Common myeloid progenitor, CD34-positive (primary cell): ENCODE data around the gene CCDC28A.
"Not testable (repeated sequence)": the region's sequence is repeated elsewhere in the genome, so short reads cannot be mapped to it uniquely, and the experiment has no call there.

Experiments used
- CTCF ChIA-PET: fragments of 350-600 bp; sonication (Branson Sonifier 250); formaldehyde crosslinking; loops from one replicate; lab custom pipeline; 2021; ENCODE audit warnings: antibody characterized with exemption; lab: Charles Lee
- POLR2A ChIA-PET: fragments of 350-600 bp; sonication (Branson Sonifier 250); formaldehyde crosslinking; loops from one replicate; lab custom pipeline; 2021; ENCODE audit warnings: antibody characterized with exemption; lab: Charles Lee
- DNase-seq, 3 donors: peaks; one replicate each; pipeline versions ENCODE4 v3.0.0 to v3.0.0-alpha.2; 2013
- H3K27ac ChIP-seq, 2 experiments: 1 replicate in 1 of 2; 2 replicates in 1 of 2; pipeline ENCODE4 v1.7.0; 2013; ENCODE audit warnings: inconsistent platforms in 2 of 2, low read length in 2 of 2, mild to moderate bottlenecking in 2 of 2, low read depth in 1 of 2, moderate library complexity in 1 of 2; ENCODE audit not compliant: severe bottlenecking in 2 of 2, insufficient read depth in 1 of 2, poor library complexity in 1 of 2
- H3K27me3 ChIP-seq, 5 experiments: replicated peaks in 2 of 5; 1 replicate in 3 of 5; 2 replicates in 2 of 5; pipeline versions ENCODE4 v1.6.1 to v1.7.0; 2013; ENCODE audit warnings: low read length in 4 of 5, mild to moderate bottlenecking in 2 of 5, moderate library complexity in 2 of 5, inconsistent platforms in 1 of 5; ENCODE audit not compliant: insufficient read depth in 5 of 5, control insufficient read depth in 4 of 5
- H3K36me3 ChIP-seq, 4 experiments: 1 replicate in 2 of 4; 2 replicates in 2 of 4; pipeline versions ENCODE4 v1.6.1 to v1.7.0; 2013; ENCODE audit warnings: low read length in 3 of 4, control low read depth in 1 of 4, mild to moderate bottlenecking in 1 of 4; ENCODE audit not compliant: control insufficient read depth in 4 of 4, insufficient read depth in 4 of 4
- H3K4me1 ChIP-seq, 4 experiments: 1 replicate in 3 of 4; 2 replicates in 1 of 4; pipeline versions ENCODE4 v1.6.1 to v1.7.1; 2013; ENCODE audit warnings: low read length in 3 of 4, mild to moderate bottlenecking in 3 of 4, control low read depth in 1 of 4, inconsistent platforms in 1 of 4, moderate library complexity in 1 of 4; ENCODE audit not compliant: control insufficient read depth in 4 of 4, insufficient read depth in 4 of 4; ENCODE audit errors: control extremely low read depth in 1 of 4
- H3K4me3 ChIP-seq, 7 experiments: 1 replicate in 4 of 7; 2 replicates in 3 of 7; pipeline versions ENCODE4 v1.5.1 to v1.7.0; 2013; ENCODE audit warnings: mild to moderate bottlenecking in 7 of 7, low read length in 6 of 7, moderate library complexity in 6 of 7, inconsistent platforms in 2 of 7, low read depth in 2 of 7, control low read depth in 1 of 7; ENCODE audit not compliant: insufficient read depth in 4 of 7, control insufficient read depth in 1 of 7; ENCODE audit errors: extremely low read depth in 1 of 7
- H3K9me3 ChIP-seq, 5 experiments: 1 replicate in 4 of 5; 2 replicates in 1 of 5; pipeline versions ENCODE4 v1.6.1 to v1.7.1; 2013; ENCODE audit warnings: low read length in 4 of 5, mild to moderate bottlenecking in 2 of 5, inconsistent platforms in 1 of 5, low read depth in 1 of 5, moderate library complexity in 1 of 5; ENCODE audit not compliant: control insufficient read depth in 4 of 5, insufficient read depth in 2 of 5; ENCODE audit errors: control extremely low read depth in 1 of 5
- WGBS: methylation state at CpG from one replicate; pipeline ENCODE4 v1.1.5; 2013; ENCODE audit not compliant: insufficient coverage; 5-methylcytosine and 5-hydroxymethylcytosine counted together

The CCDC28A gene

GRCh38 chr6:138730037-138730436 is 43.5 kb upstream of the CCDC28A start:
- WGBS, result 89% methylated on average over 4 of the region's 5 CpGs
- H3K27ac ChIP-seq, DNase-seq, H3K27me3 ChIP-seq, H3K36me3 ChIP-seq, H3K4me3 ChIP-seq, H3K9me3 ChIP-seq, POLR2A ChIA-PET: not testable (repeated sequence)
- CTCF ChIA-PET, result interaction anchor here (1.8 kb wide), 1 partner anchor 8 kb away, joined by 5 read pairs; no protein-coding TSS in a partner anchor
- H3K4me1 ChIP-seq, result peaks cover 0 to 17% (median 10%) of the 10 kb centered on the region in 4 experiments

- peaks cover 0 to 4% (median 0%) of the 10 kb centered on the region in 5 experiments for H3K9me3 ChIP-seq
- H3K4me1 ChIP-seq, result no peaks in the 10 kb centered on the region
- no peak overlapping the region for H3K27ac ChIP-seq
- H3K36me3 ChIP-seq, result no peaks in the 10 kb centered on the region
- WGBS, result 100% methylated on average over 1 of the region's 1 CpG
- POLR2A ChIA-PET, result no interaction called here
- no peaks in the 10 kb centered on the region for H3K27me3 ChIP-seq
- CTCF ChIA-PET, result interaction anchor here (1.6 kb wide), 1 partner anchor 8 kb away, joined by 4 read pairs; no protein-coding TSS in a partner anchor
- DNase-seq, result no peak
- H3K4me3 ChIP-seq, result no peak overlapping the region
Measured at GRCh38 chr6:138734585-138734984, 39.0 kb upstream of the CCDC28A start.

GRCh38 chr6:138736640-138737039 is 36.9 kb upstream of the CCDC28A start:
- Histone ChIP-seq H3K27ac (no peak overlapping the region), H3K9me3 (peaks cover 0 to 4% (median 0%) of the 10 kb centered on the region in 5 experiments), H3K36me3 (no peaks in the 10 kb centered on the region), H3K4me1 (no peaks in the 10 kb centered on the region), H3K27me3 (no peaks in the 10 kb centered on the region), H3K4me3 (no peak overlapping the region)
- POLR2A ChIA-PET, result no interaction called here
- no peak for DNase-seq
- CTCF ChIA-PET, result no interaction called here
- WGBS, result 98% methylated on average over 4 of the region's 5 CpGs

GRCh38 chr6:138752017-138752416 is 21.6 kb upstream of the CCDC28A start:
- Histone ChIP-seq H3K9me3 (peaks cover 0 to 2% (median 0%) of the 10 kb centered on the region in 5 experiments), H3K27me3 (no peaks in the 10 kb centered on the region), H3K27ac (no peak overlapping the region), H3K36me3 (no peaks in the 10 kb centered on the region), H3K4me3 (no peak overlapping the region), H3K4me1 (no peaks in the 10 kb centered on the region)
- POLR2A ChIA-PET, result no interaction called here
- CTCF ChIA-PET, result interaction anchor here (0.9 to 1.8 kb wide), 2 partner anchors 10 to 14 kb away, joined by 4 read pairs; no protein-coding TSS in a partner anchor
- no peak for DNase-seq
- WGBS, result 97% methylated on average over 4 of the region's 4 CpGs

- DNase-seq, result no peak
- ChIA-PET CTCF (no interaction called here), POLR2A (no interaction called here)
- 100% methylated on average over 1 of the region's 4 CpGs for WGBS
- Histone ChIP-seq H3K27me3 (no peaks in the 10 kb centered on the region), H3K4me3 (no peak overlapping the region), H3K4me1 (no peaks in the 10 kb centered on the region), H3K9me3 (no peaks in the 10 kb centered on the region), H3K36me3 (no peaks in the 10 kb centered on the region), H3K27ac (no peak overlapping the region)
Measured at GRCh38 chr6:138757136-138757535, 16.4 kb upstream of the CCDC28A start.

- Histone ChIP-seq H3K27ac (no peak overlapping the region), H3K4me1 (peaks cover 6 to 24% (median 17%) of the 10 kb centered on the region in 4 experiments), H3K36me3 (no peaks in the 10 kb centered on the region), H3K9me3 (no peaks in the 10 kb centered on the region), H3K4me3 (no peak overlapping the region), H3K27me3 (no peaks in the 10 kb centered on the region)
- ChIA-PET CTCF (interaction anchor here (0.7 to 10.3 kb wide), 18 partner anchors 14 to 652 kb away, joined by 3 to 192 read pairs (median 4); no protein-coding TSS in a partner anchor), POLR2A (no interaction called here)
- whole genome bisulfite sequencing, result 96% methylated on average over 3 of the region's 3 CpGs
- DNase-seq, result peak; percentile 49 to 79 (median 73)
Measured at GRCh38 chr6:138765896-138766655, 7.5 kb upstream of the CCDC28A start.

GRCh38 chr6:138769102-138769676 is 4.4 kb upstream of the CCDC28A start:
- peak; percentile 89 to 96 (median 94) for DNase-seq
- Histone ChIP-seq H3K36me3 (no peaks in the 10 kb centered on the region), H3K9me3 (no peaks in the 10 kb centered on the region), H3K4me3 (peak overlapping the region in 1 of 7 experiments; percentile 42), H3K4me1 (peaks cover 9 to 34% (median 26%) of the 10 kb centered on the region in 4 experiments), H3K27me3 (no peaks in the 10 kb centered on the region), H3K27ac (peak overlapping the region; percentile 1 to 29)
- CTCF ChIA-PET, result interaction anchor here (1.4 to 10.3 kb wide), 5 partner anchors 77 to 596 kb away, joined by 3 to 192 read pairs (median 4); no protein-coding TSS in a partner anchor
- POLR2A ChIA-PET, result interaction anchor here (0.6 kb wide), 1 partner anchor 46 kb away, joined by 3 read pairs; no protein-coding TSS in a partner anchor
- 0% methylated on average over 3 of the region's 6 CpGs for WGBS
